ENCODE data around the gene EHMT1. TPM values are rescaled to one million over a fixed set of nuclear protein-coding genes. Genes with fewer than 3 reads are reported as not detected.

The EHMT1 gene
- total RNA-seq, 1 experiment from 2014 or later = 112 TPM

- no peak overlapping the region for H2AFZ ChIP-seq (ENCODE audit: low read length)
- no peak overlapping the region for H3K9ac ChIP-seq (ENCODE audit: extremely low read depth, insufficient read length, low read length)
- H3K4me1 ChIP-seq (ENCODE audit: insufficient read depth, low read length) = no peaks in the 10 kb centered on the region
- no peak overlapping the region for H2BK120ac ChIP-seq (ENCODE audit: low read depth, low read length, poor library complexity, severe bottlenecking)
- no peak overlapping the region for H3K4me3 Mint-ChIP-seq
- no peak overlapping the region for H4K5ac ChIP-seq (ENCODE audit: insufficient read length, low read depth, low read length)
- no peak overlapping the region for H3K18ac ChIP-seq (ENCODE audit: insufficient read length, low read depth, low read length)
- peak overlapping the region; percentile 91 to 97 (median 95); a peak in 5 of 7 replicates for H3K27ac Mint-ChIP-seq
- H3K27me3 Mint-ChIP-seq (ENCODE audit: low read depth) = peaks cover 1% of the 10 kb centered on the region; the same call in 1 of the 2 replicates
- H4K8ac ChIP-seq (replicated peaks; ENCODE audit: insufficient read length, low read depth, low read length) = no peak overlapping the region
- H2AK5ac ChIP-seq (ENCODE audit: insufficient read length, low read length) = no peak overlapping the region
- H3K4ac ChIP-seq (ENCODE audit: low read depth, low read length) = no peak overlapping the region
- no peak overlapping the region for H2BK12ac ChIP-seq (ENCODE audit: insufficient read length, low read depth, low read length)
- H3K27ac ChIP-seq (ENCODE audit: insufficient read length, low read depth, low read length) = no peak overlapping the region
- peak; percentile 83 for DNase-seq
- no peak overlapping the region for H2BK20ac ChIP-seq (ENCODE audit: low read depth, low read length, poor library complexity, severe bottlenecking)
- WGBS (ENCODE audit: extremely low coverage, insufficient read length, low lambda C conversion rate) = no CpG with 5 or more reads among the region's 15 CpGs
- H4K20me1 ChIP-seq (ENCODE audit: control insufficient read depth, insufficient read depth, insufficient read length) = no peaks in the 10 kb centered on the region
- no peak overlapping the region for H2BK15ac ChIP-seq (ENCODE audit: low read depth, low read length)
- H3K9me3 ChIP-seq (ENCODE audit: control insufficient read depth, low read depth, low read length) = no peaks in the 10 kb centered on the region
- H3K27me3 ChIP-seq (ENCODE audit: insufficient read depth, low read length) = no peaks in the 10 kb centered on the region
- no peak overlapping the region for H3K56ac ChIP-seq (ENCODE audit: insufficient read length, low read depth, low read length)
- H3K4me2 ChIP-seq (ENCODE audit: insufficient read depth, insufficient read length, low read length) = no peak overlapping the region
- H3T11ph ChIP-seq (ENCODE audit: low read length) = no peak overlapping the region
- H3K9me3 Mint-ChIP-seq = peaks cover 7 to 17% of the 10 kb centered on the region in 2 experiments
- H3K79me1 ChIP-seq (ENCODE audit: insufficient read depth, low read depth, low read length, poor library complexity, severe bottlenecking) = peaks cover 3% of the 10 kb centered on the region
- no peak overlapping the region for H4K91ac ChIP-seq (ENCODE audit: insufficient read length, low read depth, low read length)
- H3K23me2 ChIP-seq (ENCODE audit: insufficient read length, low read depth, low read length, poor library complexity, severe bottlenecking) = no peaks in the 10 kb centered on the region
- H3K23ac ChIP-seq (ENCODE audit: insufficient read length, low read depth, low read length) = no peak overlapping the region
- peaks cover 20% of the 10 kb centered on the region; the same call in 1 of the 2 replicates for H3K79me2 ChIP-seq (ENCODE audit: insufficient read depth, low read length)
- H3K14ac ChIP-seq (ENCODE audit: insufficient read depth, low read length) = no peak overlapping the region
- H3K4me1 Mint-ChIP-seq = peaks cover 31 to 33% of the 10 kb centered on the region in 2 experiments
- no peak overlapping the region for H2BK5ac ChIP-seq (ENCODE audit: insufficient read length, low read length)
- TF ChIP-seq CTCF (conservative IDR thresholded peaks at IDR 0.05) = no peak
- H3K36me3 Mint-ChIP-seq (ENCODE audit: insufficient read depth in 1 of 3, low read depth in 3 of 3) = peaks cover 48 to 75% (median 60%) of the 10 kb centered on the region in 3 experiments
These were observed 105.1 kb downstream of the EHMT1 start for GRCh38 chr9:137723783-137724445.

Data from H9 (cell line).